Measurements from ENCODE around the gene RABAC1.
A peak's percentile ranks its signal among the peaks of the same experiment; 100 is the strongest.

Gene RABAC1

GRCh38 chr19:41925208-41926003 is 33.7 kb downstream of the RABAC1 start:
- H3K4me1 ChIP-seq = peaks cover 43% of the 10 kb centered on the region
- no peaks in the 10 kb centered on the region for H3K36me3 ChIP-seq
- no peak for TF ChIP-seq Cebpa-rat (IDR thresholded peaks at IDR 0.05)
- H3K9me3 ChIP-seq = no peaks in the 10 kb centered on the region
- H3K4me3 ChIP-seq = no peak overlapping the region
- peaks cover 93% of the 10 kb centered on the region for H3K27me3 ChIP-seq
- H3K27ac ChIP-seq = no peak overlapping the region
- no peak overlapping the region for H3K4me2 ChIP-seq
- no peak overlapping the region for H3K9ac ChIP-seq
- peaks cover 8% of the 10 kb centered on the region for H4K20me1 ChIP-seq

DNA sequence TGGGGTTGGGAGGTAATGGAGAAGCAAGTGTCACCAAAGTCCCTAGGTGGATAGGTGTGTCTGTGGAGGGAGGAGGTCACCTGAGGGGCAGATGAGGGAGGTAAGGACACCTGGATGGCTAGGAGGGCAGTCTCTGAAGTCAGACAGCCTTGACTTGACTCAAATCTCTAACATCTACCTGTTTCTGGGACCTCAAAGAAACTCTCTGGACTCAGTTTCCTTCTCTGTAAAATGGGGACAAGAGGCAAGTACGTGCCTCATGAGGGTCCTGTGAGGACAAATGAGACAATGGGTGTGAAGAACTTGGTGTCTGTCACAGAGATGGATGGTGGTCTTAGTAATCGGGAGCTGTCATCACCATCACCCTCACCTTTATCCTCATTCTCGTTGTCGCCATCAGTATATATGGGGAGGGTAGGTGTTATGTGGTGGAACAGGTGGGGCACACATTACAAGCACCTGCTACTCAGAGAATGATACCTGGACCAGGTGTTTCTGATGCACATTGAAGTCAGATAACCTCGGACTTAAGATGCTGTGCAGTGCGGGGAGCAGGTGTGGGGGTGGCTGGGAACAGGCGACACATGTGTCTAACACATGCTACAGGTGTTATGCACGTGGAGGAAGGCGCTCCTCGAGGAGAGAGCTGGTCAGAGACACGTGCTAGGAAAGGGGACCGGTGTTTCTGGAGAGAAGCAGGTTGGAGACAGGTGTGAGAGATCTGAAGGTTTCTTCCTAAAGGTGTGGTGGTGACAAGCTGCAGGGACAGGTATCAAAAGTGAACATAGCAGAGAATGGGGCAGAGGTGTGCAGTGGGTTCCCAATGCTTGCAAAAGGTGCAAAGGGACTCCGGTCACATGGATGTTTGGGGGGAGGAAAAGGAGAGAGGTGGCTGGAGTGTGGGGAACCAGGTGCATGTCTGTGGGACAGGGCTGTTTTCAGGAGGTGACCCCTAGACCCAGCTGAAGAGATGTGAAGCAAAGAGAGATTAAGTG is 34.7 kb downstream of the RABAC1 start:
- no peak overlapping the region for H3K4me2 ChIP-seq
- H3K4me1 ChIP-seq = peaks cover 38% of the 10 kb centered on the region
- H3K9ac ChIP-seq = no peak overlapping the region
- TF ChIP-seq Cebpa-rat (IDR thresholded peaks at IDR 0.05) = no peak
- H3K27me3 ChIP-seq = peaks cover 86% of the 10 kb centered on the region
- H3K9me3 ChIP-seq = no peaks in the 10 kb centered on the region
- no peak overlapping the region for H3K27ac ChIP-seq
- H3K4me3 ChIP-seq = no peak overlapping the region
- H4K20me1 ChIP-seq = peaks cover 8% of the 10 kb centered on the region
- no peaks in the 10 kb centered on the region for H3K36me3 ChIP-seq

DNA sequence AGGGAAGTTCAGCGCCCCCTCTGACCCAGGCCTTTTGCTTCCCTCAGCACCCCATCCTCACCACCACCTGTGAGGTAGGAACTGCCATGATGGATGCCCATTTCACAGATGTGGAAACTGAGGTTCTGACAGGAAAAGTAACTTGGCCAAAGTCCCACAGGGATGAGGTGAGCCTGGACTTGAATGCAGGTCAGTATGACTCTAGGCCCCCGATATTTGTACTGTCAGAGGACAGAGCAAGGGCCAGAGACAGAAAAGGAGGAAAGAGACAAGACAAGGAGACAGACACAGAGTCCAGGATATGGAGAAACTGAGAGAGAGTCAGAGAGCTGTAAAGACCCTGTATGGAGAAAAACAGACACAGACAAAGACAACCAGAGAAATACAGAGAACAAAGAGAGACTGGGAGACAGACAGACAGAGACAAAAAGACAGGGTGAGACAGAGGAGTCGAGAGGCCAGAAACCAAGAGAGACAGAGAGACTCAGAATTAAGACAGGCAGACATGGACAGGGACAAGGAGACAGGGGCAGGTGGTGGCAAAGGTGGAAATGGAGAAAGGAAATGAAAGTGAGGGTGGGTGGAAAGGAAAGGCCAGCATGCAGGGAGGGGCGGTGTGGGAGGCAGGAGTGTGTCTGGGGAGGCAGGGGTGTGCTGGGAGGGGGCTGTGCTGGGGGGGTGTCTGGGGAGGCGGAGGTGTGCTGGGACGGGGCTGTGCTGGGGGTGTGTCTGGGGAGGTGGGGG is 35.9 kb downstream of the RABAC1 start:
- Histone ChIP-seq H4K20me1 (peaks cover 8% of the 10 kb centered on the region), H3K9me3 (no peaks in the 10 kb centered on the region), H3K36me3 (no peaks in the 10 kb centered on the region), H3K27me3 (peaks cover 75% of the 10 kb centered on the region), H3K4me2 (no peak overlapping the region), H3K4me1 (peaks cover 29% of the 10 kb centered on the region), H3K9ac (no peak overlapping the region), H3K27ac (no peak overlapping the region), H3K4me3 (no peak overlapping the region)
- no peak for TF ChIP-seq Cebpa-rat (IDR thresholded peaks at IDR 0.05)

DNA sequence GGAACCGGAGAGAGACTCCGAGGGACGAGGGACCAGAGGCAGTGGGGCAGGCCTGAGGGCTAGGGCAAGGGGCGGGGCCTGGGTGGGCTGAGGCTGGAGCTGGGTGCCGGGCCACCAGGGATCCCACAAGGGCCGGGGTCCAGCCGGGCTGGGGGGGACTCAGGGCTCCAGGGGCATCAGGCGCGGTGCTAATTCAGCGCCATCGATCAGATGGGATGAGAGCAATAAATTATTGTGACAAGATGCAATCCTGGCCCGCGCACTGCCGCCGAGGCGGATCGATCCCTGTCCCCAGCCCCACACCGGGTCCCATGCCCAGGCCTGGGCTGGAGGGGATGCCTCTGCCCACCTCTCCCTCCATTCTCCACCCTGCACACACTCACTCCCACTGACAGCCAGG is 36.5 kb downstream of the RABAC1 start:
- Histone ChIP-seq H3K9me3 (no peaks in the 10 kb centered on the region), H3K4me1 (peaks cover 28% of the 10 kb centered on the region), H3K4me3 (no peak overlapping the region)

DNA sequence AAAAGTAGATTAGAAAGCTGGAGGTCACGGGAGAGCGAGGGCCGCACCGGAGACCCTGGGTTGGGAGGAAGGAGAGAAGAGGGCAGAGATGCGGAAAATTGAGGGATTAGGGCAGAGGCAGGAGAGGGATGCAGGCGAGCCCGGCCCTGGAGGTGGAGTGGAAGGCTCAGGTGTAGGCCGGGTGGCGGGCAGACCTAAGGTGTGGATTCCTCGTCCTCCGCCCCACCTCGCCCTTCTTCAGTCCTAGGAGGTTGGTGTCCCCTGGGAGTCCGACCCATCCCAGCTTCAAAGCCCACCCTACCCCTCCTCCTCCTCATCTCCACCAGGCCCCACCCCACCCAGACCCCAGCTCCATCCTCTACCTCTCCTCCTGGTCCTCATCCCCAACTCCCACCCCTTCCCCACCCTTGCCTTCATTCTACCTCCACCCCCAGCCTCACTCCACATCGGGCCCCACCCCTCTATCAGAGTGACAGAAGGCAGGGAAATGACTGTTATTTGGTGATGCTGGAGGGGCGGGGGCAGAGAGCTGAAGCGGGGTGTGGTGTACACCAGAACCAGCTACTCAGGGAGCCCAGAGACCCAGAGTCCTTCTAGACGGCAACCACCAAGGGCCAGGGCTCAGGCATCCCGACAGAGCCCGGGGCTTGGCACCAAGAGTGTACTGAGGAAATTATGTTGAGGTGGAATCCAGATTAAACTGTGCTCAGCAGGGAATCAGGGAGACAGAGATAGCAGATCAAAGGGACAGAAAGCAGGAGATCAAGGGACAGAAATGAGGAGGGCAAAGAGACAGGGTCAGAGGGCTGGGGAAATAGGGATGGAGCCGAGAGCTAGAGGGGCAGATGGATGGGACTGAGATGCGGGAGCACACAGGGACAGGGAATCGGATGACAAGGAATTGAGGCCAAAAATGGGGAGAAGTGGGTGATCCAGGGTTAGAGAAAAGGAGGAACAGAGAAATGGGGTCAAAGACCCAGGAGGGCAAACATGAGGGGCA is 37.2 kb downstream of the RABAC1 start:
- Histone ChIP-seq H3K36me3 (no peaks in the 10 kb centered on the region), H3K27ac (no peak overlapping the region), H3K4me2 (peak overlapping the region; percentile 90), H3K4me3 (peak overlapping the region; percentile 39; the same call in 1 of the 2 replicates), H3K4me1 (peaks cover 22% of the 10 kb centered on the region), H4K20me1 (peaks cover under 1% of the 10 kb centered on the region; the same call in 1 of the 2 replicates), H3K9me3 (no peaks in the 10 kb centered on the region), H3K9ac (0 out of 2 replicates have a peak overlapping the region, but pooled peaks have one; percentile 29), H3K27me3 (peaks cover 73% of the 10 kb centered on the region)
- TF ChIP-seq Cebpa-rat (IDR thresholded peaks at IDR 0.05) = no peak

More for the DNA sequence above, 36.5 kb downstream of the RABAC1 start:
- no peak for TF ChIP-seq Cebpa-rat (IDR thresholded peaks at IDR 0.05)
- Histone ChIP-seq H3K27ac (no peak overlapping the region), H3K9ac (no peak overlapping the region), H3K36me3 (no peaks in the 10 kb centered on the region), H4K20me1 (peaks cover 8% of the 10 kb centered on the region), H3K4me2 (peak overlapping the region; percentile 26; the same call in 1 of the 2 replicates), H3K27me3 (peaks cover 74% of the 10 kb centered on the region)

DNA sequence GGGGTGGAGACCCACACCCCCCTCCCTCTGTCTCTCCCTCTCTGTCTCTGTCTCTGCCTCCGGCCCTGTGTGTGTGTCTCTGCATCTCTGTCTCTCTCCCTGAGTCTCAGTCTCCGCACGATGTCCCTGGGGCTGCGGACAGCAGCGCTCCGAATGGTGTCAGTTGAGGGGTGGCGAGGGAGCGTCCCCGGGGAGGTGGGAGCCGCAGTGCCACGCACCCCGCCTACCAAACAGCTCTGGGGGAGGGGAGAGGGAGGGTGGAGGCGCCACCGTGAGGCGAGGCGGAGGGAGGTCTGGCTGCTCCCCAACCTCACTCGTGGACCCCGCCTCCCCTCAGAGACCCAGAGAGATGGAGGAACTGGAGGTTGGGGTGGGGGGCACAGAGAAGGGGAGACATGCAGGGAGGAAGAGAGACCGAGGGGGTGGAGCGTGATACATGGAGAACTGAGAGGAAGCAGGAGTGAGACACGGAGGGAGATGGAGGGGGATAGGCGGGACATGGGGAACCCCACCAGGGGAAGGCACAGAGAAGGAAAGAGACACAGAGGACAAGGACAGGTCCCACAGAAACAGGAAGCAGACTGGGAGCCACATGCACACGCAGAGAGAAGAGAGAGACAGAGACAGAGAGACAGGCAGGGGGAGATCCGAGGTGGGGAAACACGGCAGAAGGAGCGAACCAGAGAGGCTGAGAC is 38.1 kb downstream of the RABAC1 start:
- no peak overlapping the region; the same call in 1 of the 2 replicates for H3K27ac ChIP-seq
- peak overlapping the region; percentile 90 for H3K4me2 ChIP-seq
- peaks cover 73% of the 10 kb centered on the region for H3K27me3 ChIP-seq
- peaks cover 22% of the 10 kb centered on the region for H3K4me1 ChIP-seq
- H3K4me3 ChIP-seq = peak overlapping the region; percentile 39; the same call in 1 of the 2 replicates
- TF ChIP-seq Cebpa-rat (IDR thresholded peaks at IDR 0.05) = no peak
- H3K9ac ChIP-seq = 0 out of 2 replicates have a peak overlapping the region, but pooled peaks have one; percentile 29
- no peaks in the 10 kb centered on the region for H4K20me1 ChIP-seq
- H3K9me3 ChIP-seq = no peaks in the 10 kb centered on the region
- no peaks in the 10 kb centered on the region for H3K36me3 ChIP-seq

DNA sequence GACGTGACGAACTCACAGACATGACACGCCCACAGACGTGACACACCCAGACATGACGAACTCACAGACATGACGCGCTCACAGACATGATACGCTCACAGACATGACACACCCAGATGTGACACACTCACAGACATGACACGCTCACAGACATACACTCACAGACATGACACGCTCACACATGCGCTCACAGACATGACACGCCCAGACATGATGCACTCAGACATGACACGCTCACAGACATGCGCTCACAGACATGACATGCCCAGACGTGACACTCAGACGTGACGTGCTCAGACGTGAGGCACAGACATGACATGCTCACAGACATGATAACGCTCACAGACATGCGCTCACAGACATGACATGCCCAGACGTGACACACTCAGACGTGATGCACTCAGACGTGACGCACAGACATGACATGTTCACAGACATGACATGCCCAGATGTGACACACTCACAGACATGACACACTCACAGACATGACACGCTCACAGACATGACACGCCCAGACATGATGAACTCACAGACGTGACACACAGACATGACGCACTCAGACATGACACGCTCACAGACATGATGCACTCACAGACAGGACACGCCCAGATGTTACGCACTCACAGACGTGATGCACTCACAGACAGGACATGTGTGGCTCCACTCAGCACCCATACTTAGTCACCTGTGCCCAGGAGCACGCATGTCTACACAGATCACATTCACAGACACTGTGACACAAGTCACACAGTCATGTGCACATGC is 39.0 kb downstream of the RABAC1 start:
- no peaks in the 10 kb centered on the region for H3K36me3 ChIP-seq
- H3K9me3 ChIP-seq = no peaks in the 10 kb centered on the region
- H3K27ac ChIP-seq = no peak overlapping the region
- no peak for TF ChIP-seq Cebpa-rat (IDR thresholded peaks at IDR 0.05)
- H3K27me3 ChIP-seq = peaks cover 73% of the 10 kb centered on the region
- peaks cover 28% of the 10 kb centered on the region for H3K4me1 ChIP-seq
- H4K20me1 ChIP-seq = peaks cover 6% of the 10 kb centered on the region; the same call in 1 of the 2 replicates
- H3K4me2 ChIP-seq = peak overlapping the region; percentile 90
- H3K4me3 ChIP-seq = no peak overlapping the region
- H3K9ac ChIP-seq = no peak overlapping the region

Data from BLaER1 (cell line).